ENCODE measurements around the gene CSF3R.
"Not testable (repeated sequence)": the region's sequence is repeated elsewhere in the genome, so short reads cannot be mapped to it uniquely, and the experiment has no call there.

Gene CSF3R

GRCh38 chr1:36512842-36513241 lies 30.1 kb upstream of the CSF3R start:
- DNase-seq, result no peak

DNA sequence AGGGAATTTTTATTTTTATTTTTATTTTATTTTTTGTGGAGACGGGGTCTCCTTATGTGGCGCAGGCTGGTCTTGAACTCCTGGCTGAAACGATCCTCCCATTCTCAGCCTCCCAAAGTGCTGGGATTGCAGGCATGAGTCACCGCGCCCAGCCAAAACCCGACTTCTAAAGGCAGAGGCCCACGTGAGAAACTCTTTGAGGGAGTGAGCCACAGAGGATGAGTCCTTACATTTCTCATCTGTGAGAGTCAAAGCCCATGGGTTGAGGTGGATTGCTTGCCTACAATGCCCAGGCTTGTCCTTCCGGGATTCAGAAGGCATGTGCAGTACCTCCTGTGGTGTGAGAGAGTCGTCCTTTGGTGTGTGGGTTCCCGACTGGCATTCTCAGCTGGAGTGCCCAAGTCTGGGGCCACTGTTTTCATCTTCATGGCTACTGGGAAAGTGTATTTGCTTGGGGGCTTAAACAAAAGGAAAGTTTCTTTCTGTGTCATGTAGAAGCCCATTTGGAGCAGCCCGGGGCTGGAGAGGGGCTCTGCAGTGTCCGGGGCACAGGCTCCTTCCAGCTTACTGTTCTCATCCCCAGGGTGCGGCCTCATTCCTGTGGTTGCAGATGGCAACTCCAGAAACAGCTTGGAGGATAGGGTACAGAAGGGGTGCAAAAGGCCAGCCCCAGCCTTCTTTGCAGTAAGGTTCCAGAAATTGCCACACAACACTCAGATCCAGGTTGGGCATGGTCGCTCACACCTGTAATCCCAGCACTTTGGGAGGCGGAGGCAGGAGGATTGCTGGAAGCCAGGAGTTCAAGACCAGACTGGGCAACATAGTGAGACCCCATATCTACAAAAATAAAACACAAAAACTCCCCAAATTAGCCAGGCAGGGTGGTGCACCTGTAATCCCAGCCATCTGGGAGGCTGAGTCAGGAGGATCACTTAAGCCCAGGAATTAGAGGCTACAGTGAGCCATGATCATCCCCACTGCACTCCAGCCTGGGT lies 29.4 kb upstream of the CSF3R start:
- DNase-seq, result no peak

DNA sequence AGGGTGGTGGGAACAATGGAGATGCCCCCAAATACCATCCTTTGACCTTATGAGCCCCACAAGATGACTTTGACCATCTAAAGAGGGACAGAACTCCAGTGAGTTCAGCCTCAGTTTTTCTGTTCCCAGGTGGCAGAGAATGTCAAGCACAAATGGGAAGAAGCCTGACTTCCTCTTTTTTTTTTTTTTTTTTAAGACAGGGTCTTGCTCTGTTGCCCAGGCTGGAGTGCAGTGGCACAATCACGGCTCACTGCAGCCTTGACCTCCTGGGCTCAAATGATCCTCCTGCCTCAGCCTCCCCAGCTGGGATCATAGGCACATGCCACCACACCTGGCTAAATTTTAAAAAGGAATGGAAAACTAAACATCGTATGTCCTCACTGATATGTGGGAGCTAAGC lies 28.5 kb upstream of the CSF3R start:
- DNase-seq, result not testable (repeated sequence)

DNA sequence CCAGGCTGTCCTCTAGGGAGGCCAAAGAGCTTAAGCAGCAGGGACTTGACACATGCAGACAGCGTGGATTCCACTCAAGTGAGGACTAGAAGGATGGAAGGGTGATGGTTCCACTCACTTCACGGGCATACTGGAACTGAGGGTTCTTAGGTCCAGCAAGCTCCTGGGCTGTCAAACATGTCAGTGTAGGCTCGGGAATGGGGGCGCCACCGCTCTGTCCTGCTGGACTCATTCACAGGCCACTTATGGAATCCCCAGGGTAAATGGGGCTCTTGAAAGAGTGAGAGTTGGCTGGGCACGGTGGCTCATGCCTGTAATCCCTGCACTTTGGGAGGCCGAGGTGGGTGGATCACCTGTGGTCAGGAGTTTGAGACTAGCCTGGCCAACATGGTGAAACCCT lies 27.7 kb upstream of the CSF3R start:
- DNase-seq, result no peak

- DNase-seq, result no peak
Observed at GRCh38 chr1:36508257-36508656, 25.5 kb upstream of the CSF3R start.

DNA sequence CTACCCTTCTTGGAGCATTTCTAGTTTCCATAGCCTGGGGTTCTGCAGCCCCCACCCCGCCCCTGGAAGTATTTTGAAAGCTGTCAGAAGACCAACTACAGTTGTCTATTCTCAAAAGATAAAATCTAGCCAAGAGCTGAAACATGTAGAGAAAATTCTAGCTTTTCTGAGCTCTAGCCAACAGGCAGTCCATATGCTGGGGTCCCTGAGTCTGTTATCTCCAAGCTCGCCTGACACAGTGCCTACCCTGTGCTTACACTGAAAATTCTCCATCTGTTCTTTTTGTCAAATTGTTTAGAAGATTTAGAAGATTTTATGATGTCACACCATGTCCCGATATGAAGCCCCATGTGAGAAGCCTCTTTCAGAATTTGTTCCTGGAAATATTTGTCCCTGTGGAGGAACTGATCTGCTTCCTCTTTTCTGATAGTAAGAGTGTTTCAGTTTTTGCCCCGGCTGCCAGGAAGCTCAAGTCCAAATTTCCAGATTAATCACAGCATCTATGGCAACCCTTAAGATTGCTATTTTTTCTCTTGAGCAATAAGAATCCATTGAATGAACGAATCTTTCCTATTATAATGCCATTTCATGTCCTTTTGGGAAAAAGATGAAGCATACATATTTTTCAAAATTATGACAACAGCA lies 23.7 kb upstream of the CSF3R start:
- DNase-seq, result no peak

GRCh38 chr1:36503733-36504132 lies 21.0 kb upstream of the CSF3R start:
- no peak for DNase-seq

GRCh38 chr1:36503159-36503558 lies 20.4 kb upstream of the CSF3R start:
- no peak for DNase-seq

GRCh38 chr1:36502616-36503015 lies 19.9 kb upstream of the CSF3R start:
- no peak for DNase-seq

DNA sequence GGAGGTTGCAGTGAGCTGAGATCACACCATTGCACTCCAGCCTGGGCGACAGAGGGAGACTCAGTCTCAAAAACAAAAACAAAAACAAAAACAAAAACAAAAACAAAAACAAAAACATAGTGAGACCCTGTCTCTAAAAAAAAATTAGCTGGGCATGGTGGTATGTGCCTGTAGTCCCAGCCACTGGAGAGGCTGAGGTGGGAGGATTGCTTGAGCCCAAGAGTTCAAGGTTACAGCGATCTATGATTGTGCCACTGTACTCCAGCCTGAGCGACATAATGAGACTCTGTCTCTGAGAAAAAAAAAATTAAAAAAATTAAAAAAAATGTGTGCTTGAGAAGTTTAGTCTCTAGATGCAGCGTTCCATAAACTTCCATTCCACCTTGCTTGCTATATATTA lies 19.2 kb upstream of the CSF3R start:
- DNase-seq, result not testable (repeated sequence)

DNA sequence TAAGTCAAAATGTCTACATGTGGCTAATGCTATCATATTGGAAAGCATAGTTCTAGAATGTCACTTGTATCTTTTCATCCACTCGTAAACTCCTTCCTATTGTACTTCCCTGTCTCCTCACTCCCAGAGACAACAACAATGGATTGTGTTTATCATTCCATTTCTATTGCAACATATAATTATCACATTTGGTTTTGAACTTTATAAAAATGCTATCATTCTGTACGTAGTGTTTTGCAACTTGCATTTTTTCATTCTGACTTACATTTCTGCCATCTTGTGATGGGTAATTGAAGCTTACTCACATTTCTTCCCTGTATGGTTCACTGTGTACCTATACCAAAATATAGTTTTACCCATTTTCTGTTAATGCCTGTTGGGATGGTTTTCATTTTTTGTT lies 14.5 kb upstream of the CSF3R start:
- DNase-seq, result no peak

GRCh38 chr1:36494971-36495370 lies 12.3 kb upstream of the CSF3R start:
- no peak for DNase-seq

GRCh38 chr1:36493524-36493923 lies 10.8 kb upstream of the CSF3R start:
- DNase-seq, result no peak

GRCh38 chr1:36492491-36492890 lies 9.8 kb upstream of the CSF3R start:
- no peak for DNase-seq

DNA sequence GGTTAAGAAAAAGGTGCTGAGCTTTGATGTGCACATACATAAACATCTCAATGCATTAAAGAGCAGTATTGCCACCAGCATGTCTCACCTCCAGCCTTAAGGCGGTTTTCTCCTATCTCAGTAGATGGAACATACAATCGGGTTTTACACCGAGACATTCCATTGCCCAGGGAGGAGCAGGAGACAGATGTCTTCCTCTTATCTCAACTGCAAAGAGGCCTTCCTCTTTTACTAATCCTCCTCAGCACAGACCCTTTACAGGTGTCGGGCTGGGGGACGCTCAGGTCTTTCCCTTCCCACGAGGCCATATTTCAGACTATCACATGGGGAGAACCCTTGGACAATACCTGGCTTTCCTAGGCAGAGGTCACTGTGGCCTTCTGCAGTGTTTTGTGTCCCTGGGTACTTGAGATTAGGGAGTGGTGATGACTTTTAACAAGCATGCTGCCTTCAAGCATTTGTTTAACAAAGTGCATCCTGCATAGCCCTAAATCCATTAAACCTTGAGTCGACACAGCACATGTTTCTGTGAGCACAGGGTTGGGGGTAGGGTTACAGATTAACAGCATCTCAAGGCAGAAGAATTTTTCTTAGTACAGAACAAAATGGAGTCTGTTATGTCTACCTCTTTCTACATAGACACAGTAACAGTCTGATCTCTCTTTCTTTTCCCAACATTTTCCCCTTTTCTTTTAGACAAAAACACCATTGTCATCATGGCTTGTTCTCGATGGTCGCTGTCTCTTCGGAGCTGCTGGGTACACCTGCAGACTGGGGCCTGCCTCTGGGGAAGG lies 6.7 kb upstream of the CSF3R start:
- DNase-seq, result not testable (repeated sequence)

DNA sequence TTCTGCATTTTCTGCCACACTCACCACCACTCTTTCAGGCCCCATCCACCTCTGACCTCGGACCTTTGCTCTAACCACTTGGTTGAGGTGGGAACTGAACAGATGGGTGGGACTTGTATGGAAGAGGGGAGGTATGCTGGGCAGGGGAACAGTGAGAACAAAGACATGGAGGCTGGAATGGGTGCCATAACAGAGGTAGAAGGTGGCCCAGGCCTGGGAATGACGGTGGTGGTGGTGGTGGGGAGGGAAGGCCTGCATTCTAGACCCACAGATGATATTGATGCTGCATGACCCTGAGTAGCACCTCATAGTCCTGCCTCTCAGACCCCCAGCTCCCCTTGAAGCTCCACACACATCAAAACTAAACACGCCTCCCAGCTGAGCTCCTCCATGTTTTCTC lies 5.2 kb upstream of the CSF3R start:
- DNase-seq, result no peak

DNA sequence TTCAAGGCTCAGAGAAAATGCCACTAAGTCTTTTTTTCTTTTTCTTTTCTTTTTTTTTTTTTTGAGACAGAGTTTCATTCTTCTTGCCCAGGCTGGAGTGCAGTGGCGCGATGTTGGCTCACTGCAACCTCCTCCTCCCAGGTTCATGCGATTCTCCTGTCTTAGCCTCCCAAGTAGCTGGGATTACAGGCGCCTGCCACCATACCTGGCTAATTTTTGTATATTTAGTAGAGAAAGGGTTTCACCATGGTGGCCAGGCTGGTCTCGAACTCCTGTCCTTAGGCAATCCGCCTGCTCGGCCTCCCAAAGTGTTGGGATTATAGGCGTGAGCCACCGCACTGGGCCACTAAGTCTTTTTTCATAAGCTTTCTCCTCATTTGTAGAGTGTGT lies 4.6 kb upstream of the CSF3R start:
- DNase-seq, result not testable (repeated sequence)

DNA sequence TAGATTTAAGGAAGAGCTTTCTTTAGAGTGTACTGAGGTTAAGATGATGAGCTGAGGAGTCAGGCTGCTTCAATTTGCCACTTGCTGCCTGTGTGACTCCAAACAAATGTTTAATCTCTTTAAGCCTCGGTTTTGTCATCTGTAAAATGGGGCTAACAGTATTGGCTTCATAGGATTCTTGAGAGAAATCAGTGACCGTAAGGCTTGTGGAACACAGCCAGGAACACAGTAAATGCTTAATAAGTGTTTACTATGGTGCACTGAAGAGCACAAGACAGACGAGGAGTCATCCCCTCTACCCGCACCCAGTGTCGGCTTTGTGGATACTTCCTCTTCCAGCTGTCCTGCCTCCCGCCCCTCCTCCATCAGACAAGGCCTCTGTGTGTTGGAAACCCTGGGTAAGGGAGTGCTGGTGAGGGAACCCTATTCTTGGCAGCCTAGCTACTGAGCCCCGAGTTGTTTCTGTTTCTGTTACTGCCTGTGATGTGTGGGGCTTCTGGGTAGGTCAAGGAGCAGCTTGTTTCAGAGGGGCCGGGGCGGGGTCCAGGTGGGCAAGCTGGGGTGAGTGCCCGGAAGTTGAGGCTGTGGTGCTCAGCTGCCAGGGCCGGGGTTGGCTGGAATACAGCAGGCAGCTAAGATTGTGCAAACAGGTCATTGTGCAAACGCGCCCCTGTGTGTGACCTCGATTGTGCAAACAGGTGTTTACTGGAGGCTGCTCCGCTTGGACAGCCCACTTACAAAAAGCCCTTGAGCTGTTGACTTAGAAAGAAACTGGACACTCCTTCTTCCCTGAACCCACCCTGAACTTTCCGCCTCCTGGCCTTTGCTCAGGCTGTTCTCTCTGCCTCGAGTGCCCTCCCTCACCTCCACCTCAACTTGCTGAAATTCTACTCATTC lies 4.0 kb upstream of the CSF3R start:
- DNase-seq, result peak; percentile 24

- no peak for DNase-seq
Observed at GRCh38 chr1:36486093-36486438, 3.4 kb upstream of the CSF3R start.

- DNase-seq, result no peak
Observed at GRCh38 chr1:36484099-36484498, 1.4 kb upstream of the CSF3R start.

DNA sequence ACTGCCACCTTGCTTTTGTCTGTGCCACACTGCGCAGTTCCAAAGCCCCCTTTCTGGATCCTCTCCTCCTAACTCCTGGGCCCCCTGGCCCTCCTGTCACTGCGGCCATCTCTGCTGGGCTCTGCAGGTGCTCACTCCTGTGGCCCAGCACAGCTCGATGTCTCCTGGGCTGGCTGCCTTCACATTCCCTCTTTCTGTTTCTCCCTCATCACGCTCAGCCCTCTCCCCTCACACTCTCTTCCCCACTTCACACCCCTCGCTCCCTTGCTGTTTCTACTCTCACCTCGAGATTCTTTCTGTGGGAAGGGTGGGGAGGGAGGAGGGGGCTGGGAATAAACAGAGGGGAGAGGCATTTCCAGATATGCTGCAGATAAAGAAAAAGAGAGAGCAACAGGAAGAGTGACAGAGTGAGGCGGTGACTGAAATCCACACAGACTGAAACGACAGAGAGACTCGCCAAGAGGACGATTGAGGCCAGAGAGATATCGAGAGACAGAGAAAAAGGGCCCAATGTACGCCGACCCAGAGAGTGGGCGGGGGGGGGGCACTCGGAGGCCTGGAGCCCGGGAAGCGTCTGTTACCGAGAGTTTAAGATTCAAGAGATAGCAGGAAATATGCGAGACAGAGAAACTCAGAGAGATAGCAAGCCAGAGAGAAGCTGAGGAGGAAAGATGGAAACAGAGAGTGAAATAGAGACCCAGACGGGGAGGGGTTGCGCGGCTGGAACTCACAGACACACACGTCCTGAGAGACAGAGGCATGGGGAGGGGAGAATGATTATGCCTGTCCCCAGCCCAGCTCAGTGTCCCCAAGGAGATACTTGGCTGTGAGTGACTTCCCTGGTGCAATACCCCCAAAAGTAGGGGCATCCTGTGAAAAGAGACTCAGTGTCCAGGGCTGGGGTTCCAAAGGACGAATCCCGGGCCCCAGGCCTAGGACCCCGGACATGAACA lies 666 bp downstream of the CSF3R start:
- no peak for DNase-seq

Data from midbrain (tissue), 1 donor.